Frontal cortex (tissue), 4 donors: ENCODE results near the gene NCCRP1. TPM values are rescaled to one million over a fixed set of nuclear protein-coding genes. Genes with fewer than 3 reads are reported as not detected.
"Not testable (repeated sequence)": the region's sequence is repeated elsewhere in the genome, so short reads cannot be mapped to it uniquely, and the experiment has no call there.

Experiments
- DNase-seq, 2 donors: peaks; one replicate each; pipeline ENCODE4 v3.0.0; 2012; ENCODE audit warnings: low spot score in 2 of 2
- FAIRE-seq: peaks from 2 replicates; lab custom pipeline; 2012; peaks lifted over from hg19 to GRCh38; lab: Jason Lieb, UNC
- total RNA-seq: library from RNA; depleted of rRNA; stranded (reverse); fragments of >200 nt; gene quantifications from one replicate; pipeline ENCODE4 v1.2.3, GENCODE V29; 2014
- donor health status: control.
- donor health status: control.
- donor health status: control.

Gene NCCRP1
- total RNA-seq, 1 donor from 2014 or later = not detected

- DNase-seq = no peak
- no peak for FAIRE-seq
These were observed 6.9 kb downstream of the NCCRP1 start, which contains the start of gene SYCN for GRCh38 chr19:39203372-39204341. Gene SYCN (minus strand): TSS chr19:39204263. CDS start chr19:39204254, 9 bp downstream.

GRCh38 chr19:39205449-39205764, 8.6 kb downstream of the NCCRP1 start:
- FAIRE-seq = no peak
- DNase-seq = no peak

- FAIRE-seq (no peak), DNase-seq (no peak)
These were observed 9.4 kb downstream of the NCCRP1 start for GRCh38 chr19:39206122-39206521.

GRCh38 chr19:39207293-39207836, 10.6 kb downstream of the NCCRP1 start:
- no peak for FAIRE-seq
- DNase-seq = no peak

GRCh38 chr19:39208175-39208795, 11.5 kb downstream of the NCCRP1 start:
- no peak for FAIRE-seq
- no peak for DNase-seq

GRCh38 chr19:39209196-39209595, 12.4 kb downstream of the NCCRP1 start:
- DNase-seq (no peak), FAIRE-seq (no peak)

- DNase-seq (no peak), FAIRE-seq (no peak)
These were observed 15.1 kb downstream of the NCCRP1 start for GRCh38 chr19:39211731-39212374.

GRCh38 chr19:39212375-39212742, 15.6 kb downstream of the NCCRP1 start:
- FAIRE-seq = no peak
- DNase-seq = no peak

- FAIRE-seq = not testable (repeated sequence)
These were observed 18.6 kb downstream of the NCCRP1 start for GRCh38 chr19:39215323-39215722.

GRCh38 chr19:39217094-39217493, 20.3 kb downstream of the NCCRP1 start:
- DNase-seq (no peak), FAIRE-seq (no peak)

More at GRCh38 chr19:39215323-39215722, 18.6 kb downstream of the NCCRP1 start:
- not testable (repeated sequence) for DNase-seq

GRCh38 chr19:39218230-39219007, 21.7 kb downstream of the NCCRP1 start:
- no peak for FAIRE-seq
- no peak for DNase-seq

GRCh38 chr19:39219108-39219507, 22.3 kb downstream of the NCCRP1 start:
- DNase-seq, FAIRE-seq: not testable (repeated sequence)

- no peak for FAIRE-seq
- no peak for DNase-seq
These were observed 27.0 kb downstream of the NCCRP1 start for GRCh38 chr19:39223703-39224279.

GRCh38 chr19:39224910-39225309, 28.1 kb downstream of the NCCRP1 start:
- FAIRE-seq (no peak), DNase-seq (no peak)

- DNase-seq (no peak), FAIRE-seq (no peak)
These were observed 33.5 kb downstream of the NCCRP1 start for GRCh38 chr19:39230096-39230764.

GRCh38 chr19:39232708-39233107, 35.9 kb downstream of the NCCRP1 start:
- FAIRE-seq (no peak), DNase-seq (no peak)

GRCh38 chr19:39236527-39236926, 39.8 kb downstream of the NCCRP1 start:
- FAIRE-seq = no peak
- DNase-seq = no peak
